Tibial nerve (tissue), 3 donors: ENCODE measurements around the gene CD7.

ENCODE experiments used
- POLR2A ChIP-seq, 2 donors: fragments of 450-650 bp; IDR thresholded peaks; one replicate each; pipeline ENCODE4 v1.6.1; 2017; ENCODE audit warnings: antibody characterized with exemption in 2 of 2, mild to moderate bottlenecking in 2 of 2, moderate library complexity in 2 of 2
- TF ChIP-seq, protein P1 (sequence below), 5 experiments: fragments of 200-600 bp in 3 of 5; fragments of 450-650 bp in 2 of 5; sonication (generic) in 3 of 5; IDR thresholded peaks; one replicate each; pipeline ENCODE4 v1.5.1; 2016 to 2019; ENCODE audit warnings: antibody characterized with exemption in 5 of 5, mild to moderate bottlenecking in 3 of 5, moderate library complexity in 2 of 5

- TF ChIP-seq, protein P1, sequence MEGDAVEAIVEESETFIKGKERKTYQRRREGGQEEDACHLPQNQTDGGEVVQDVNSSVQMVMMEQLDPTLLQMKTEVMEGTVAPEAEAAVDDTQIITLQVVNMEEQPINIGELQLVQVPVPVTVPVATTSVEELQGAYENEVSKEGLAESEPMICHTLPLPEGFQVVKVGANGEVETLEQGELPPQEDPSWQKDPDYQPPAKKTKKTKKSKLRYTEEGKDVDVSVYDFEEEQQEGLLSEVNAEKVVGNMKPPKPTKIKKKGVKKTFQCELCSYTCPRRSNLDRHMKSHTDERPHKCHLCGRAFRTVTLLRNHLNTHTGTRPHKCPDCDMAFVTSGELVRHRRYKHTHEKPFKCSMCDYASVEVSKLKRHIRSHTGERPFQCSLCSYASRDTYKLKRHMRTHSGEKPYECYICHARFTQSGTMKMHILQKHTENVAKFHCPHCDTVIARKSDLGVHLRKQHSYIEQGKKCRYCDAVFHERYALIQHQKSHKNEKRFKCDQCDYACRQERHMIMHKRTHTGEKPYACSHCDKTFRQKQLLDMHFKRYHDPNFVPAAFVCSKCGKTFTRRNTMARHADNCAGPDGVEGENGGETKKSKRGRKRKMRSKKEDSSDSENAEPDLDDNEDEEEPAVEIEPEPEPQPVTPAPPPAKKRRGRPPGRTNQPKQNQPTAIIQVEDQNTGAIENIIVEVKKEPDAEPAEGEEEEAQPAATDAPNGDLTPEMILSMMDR (IDR thresholded peaks at IDR 0.05) = no peak
- TF ChIP-seq POLR2A (IDR thresholded peaks at IDR 0.05) = no peak
Observed at GRCh38 chr17:82267575-82268379, 49.6 kb downstream of the CD7 start.
